ENCODE measurements around the gene COMT. TPM values are rescaled to one million over a fixed set of nuclear protein-coding genes. Genes with fewer than 3 reads are reported as not detected.

COMT gene
- total and polyA plus RNA-seq, 9 of the 15 experiments (the other 6 are each of a cell fraction or from before 2014, with no cell fraction given) = 12.5 to 351 (median 155) TPM

- TF ChIP-seq TCF15 (CRISPR knock-in tag; IDR thresholded peaks at IDR 0.05) (no peak; the same call in 1 of the 2 replicates), THAP12 (CRISPR knock-in tag; IDR thresholded peaks at IDR 0.05) (no peak), ZNF197 (CRISPR knock-in tag; IDR thresholded peaks at IDR 0.05; ENCODE audit: low read depth) (no peak), MTA2 (IDR thresholded peaks at IDR 0.05; ENCODE audit: low read depth) (no peak), ZNF143 (CRISPR knock-in tag; IDR thresholded peaks at IDR 0.05) (no peak), MIER1 (IDR thresholded peaks at IDR 0.05; ENCODE audit: low read depth) (no peak), HINFP (tag; conservative IDR thresholded peaks at IDR 0.05; ENCODE audit: low read depth) (no peak), ZBTB49 (CRISPR knock-in tag; IDR thresholded peaks at IDR 0.05; ENCODE audit: borderline replicate concordance) (no peak), HDAC1 (IDR thresholded peaks at IDR 0.05) (peak in 1 of 2 experiments; percentile 47; a peak in 1 of 4 replicates), SIN3A (IDR thresholded peaks at IDR 0.05; ENCODE audit: borderline replicate concordance in 2 of 2, control insufficient read depth in 1 of 2, low read depth in 2 of 2, low read length in 2 of 2) (no peak), ZNF184 (CRISPR knock-in tag; IDR thresholded peaks at IDR 0.05) (no peak), BRD9 (IDR thresholded peaks at IDR 0.05; ENCODE audit: low read depth, partially characterized antibody) (no peak), CXXC5 (CRISPR knock-in tag; IDR thresholded peaks at IDR 0.05) (peak; percentile 31; the same call in 1 of the 2 replicates), SFPQ (IDR thresholded peaks at IDR 0.05; ENCODE audit: low read depth, low read length) (no peak)
Measured at GRCh38 chr22:20009582-20010306, 68.2 kb downstream of the COMT start (continued).
